OCI-LY3 (cell line): Measurements from ENCODE around the gene ECSCR.
"Not testable (repeated sequence)": the region's sequence is repeated elsewhere in the genome, so short reads cannot be mapped to it uniquely, and the experiment has no call there.

Source experiments
- H2AFZ ChIP-seq: fragments of 200-600, 300-600 bp; shearing (Covaris generic); 2 replicates; pipeline ENCODE4 v1.6.0; 2014; ENCODE audit warnings: antibody characterized with exemption, low read depth, low read length
- H3K27ac ChIP-seq: fragments of 200-600, 300-600 bp; sonication (generic); 2 replicates; pipeline ENCODE4 v1.5.1; 2014; ENCODE audit warnings: mild to moderate bottlenecking, low read length, moderate library complexity, mixed read lengths
- H3K27me3 ChIP-seq: fragments of 200-600, 300-600 bp; sonication (generic); 2 replicates; pipeline ENCODE4 v1.6.1; 2014; ENCODE audit warnings: low read depth, low read length, mixed read lengths
- H3K36me3 ChIP-seq: fragments of 200-600, 300-600 bp; sonication (generic); replicated peaks from 2 replicates; pipeline ENCODE3; 2014; ENCODE audit warnings: low read depth, low read length, mixed read lengths
- H3K4me1 ChIP-seq: fragments of 300-600, 200-600 bp; sonication (generic); 2 replicates; pipeline ENCODE4 v1.6.1; 2014; ENCODE audit warnings: low read length, mixed read lengths
- H3K4me2 ChIP-seq: fragments of 200-600, 300-600 bp; sonication (generic); 2 replicates; pipeline ENCODE4 v1.6.1; 2014; ENCODE audit warnings: low read length, mixed read lengths
- H3K4me3 ChIP-seq: fragments of 300-600, 200-600 bp; sonication (generic); 2 replicates; pipeline ENCODE4 v1.5.1; 2014; ENCODE audit warnings: antibody characterized with exemption, mild to moderate bottlenecking, low read length, moderate library complexity
- H3K79me2 ChIP-seq: fragments of 300-600, 200-600 bp; shearing (Covaris generic); 2 replicates; pipeline ENCODE4 v1.6.1; 2014; ENCODE audit warnings: mild to moderate bottlenecking, low read length, mixed read lengths
- H3K9ac ChIP-seq: fragments of 300-600, 200-600 bp; shearing (Covaris generic); 2 replicates; pipeline ENCODE4 v1.6.0; 2014; ENCODE audit warnings: mild to moderate bottlenecking, low read length, moderate library complexity
- H3K9me3 ChIP-seq: fragments of 200-600, 300-600 bp; shearing (Covaris generic); 2 replicates; pipeline ENCODE4 v1.6.1; 2014; ENCODE audit warnings: low read length, mixed read lengths; ENCODE audit not compliant: insufficient read depth
- H4K20me1 ChIP-seq: fragments of 200-600, 300-600 bp; sonication (generic); 2 replicates; pipeline ENCODE4 v1.6.1; 2016; ENCODE audit warnings: low read length, mixed read lengths; ENCODE audit not compliant: insufficient read depth
- EZH2phosphoT487 ChIP-seq: fragments of 200-600 bp; shearing (Covaris generic); IDR thresholded peaks from 2 replicates; pipeline ENCODE4 v1.6.1; 2018; ENCODE audit warnings: antibody characterized with exemption, mixed run types, low read depth
- TF ChIP-seq, protein P1 (sequence below): fragments of 200-600, 300-600 bp; sonication (generic); IDR thresholded peaks from 2 replicates; pipeline ENCODE4 v1.5.1; 2014; ENCODE audit warnings: antibody characterized with exemption, low read length, low read depth

ECSCR gene

DNA sequence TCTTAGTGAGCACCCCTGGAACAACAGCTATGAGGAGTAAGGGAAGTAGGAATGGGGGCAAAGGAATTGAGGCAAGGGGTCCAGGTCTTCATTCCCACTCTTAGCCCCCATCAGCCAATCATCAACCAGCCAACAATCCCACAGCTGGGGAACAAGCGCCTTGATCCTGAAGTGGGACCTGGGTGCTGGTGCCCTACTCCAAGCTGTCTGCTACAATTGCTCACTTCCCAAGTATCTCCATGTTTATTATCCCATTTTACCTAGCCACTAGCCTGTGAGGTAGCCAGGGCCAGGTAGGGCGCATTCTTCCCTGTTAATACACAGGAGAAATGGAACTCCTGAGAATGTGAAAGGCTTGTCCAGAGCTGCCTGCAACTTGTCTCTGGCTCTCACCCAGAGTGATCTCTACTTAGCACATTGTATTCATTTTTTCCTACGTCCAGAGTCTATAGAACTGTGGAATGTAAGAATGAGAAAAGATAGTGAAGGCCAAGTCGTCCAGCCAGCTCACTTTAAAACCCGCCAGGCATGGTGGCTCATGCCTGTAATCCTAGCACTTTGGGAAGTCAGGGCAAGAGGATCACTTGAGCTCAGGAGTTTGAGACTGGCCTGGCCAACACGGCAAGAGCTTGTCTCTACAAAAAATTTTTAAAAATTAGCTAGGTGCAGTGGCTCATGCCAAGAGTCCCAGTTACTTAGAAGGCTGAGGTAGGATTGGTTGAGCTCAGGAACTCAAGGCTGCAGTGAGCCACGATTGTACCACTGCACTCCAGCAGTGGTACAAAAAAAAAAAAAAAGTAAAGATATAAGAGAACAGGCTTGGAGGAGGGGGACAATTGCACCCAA, 17.0 kb downstream of the ECSCR start:
- no peak overlapping the region for H2AFZ ChIP-seq
- peak overlapping the region; percentile 91 for H3K27ac ChIP-seq
- no peak overlapping the region for H3K4me3 ChIP-seq
- H4K20me1 ChIP-seq: no peaks in the 10 kb centered on the region
- H3K4me2 ChIP-seq: no peak overlapping the region
- H3K27me3 ChIP-seq: no peaks in the 10 kb centered on the region
- peaks cover 53% of the 10 kb centered on the region for H3K4me1 ChIP-seq
- no peak overlapping the region for H3K9ac ChIP-seq
- no peaks in the 10 kb centered on the region for H3K9me3 ChIP-seq
- H3K79me2 ChIP-seq: no peaks in the 10 kb centered on the region
- TF ChIP-seq, protein P1, sequence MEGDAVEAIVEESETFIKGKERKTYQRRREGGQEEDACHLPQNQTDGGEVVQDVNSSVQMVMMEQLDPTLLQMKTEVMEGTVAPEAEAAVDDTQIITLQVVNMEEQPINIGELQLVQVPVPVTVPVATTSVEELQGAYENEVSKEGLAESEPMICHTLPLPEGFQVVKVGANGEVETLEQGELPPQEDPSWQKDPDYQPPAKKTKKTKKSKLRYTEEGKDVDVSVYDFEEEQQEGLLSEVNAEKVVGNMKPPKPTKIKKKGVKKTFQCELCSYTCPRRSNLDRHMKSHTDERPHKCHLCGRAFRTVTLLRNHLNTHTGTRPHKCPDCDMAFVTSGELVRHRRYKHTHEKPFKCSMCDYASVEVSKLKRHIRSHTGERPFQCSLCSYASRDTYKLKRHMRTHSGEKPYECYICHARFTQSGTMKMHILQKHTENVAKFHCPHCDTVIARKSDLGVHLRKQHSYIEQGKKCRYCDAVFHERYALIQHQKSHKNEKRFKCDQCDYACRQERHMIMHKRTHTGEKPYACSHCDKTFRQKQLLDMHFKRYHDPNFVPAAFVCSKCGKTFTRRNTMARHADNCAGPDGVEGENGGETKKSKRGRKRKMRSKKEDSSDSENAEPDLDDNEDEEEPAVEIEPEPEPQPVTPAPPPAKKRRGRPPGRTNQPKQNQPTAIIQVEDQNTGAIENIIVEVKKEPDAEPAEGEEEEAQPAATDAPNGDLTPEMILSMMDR: no peak
- TF ChIP-seq EZH2phosphoT487: no peak
- no peaks in the 10 kb centered on the region for H3K36me3 ChIP-seq

DNA sequence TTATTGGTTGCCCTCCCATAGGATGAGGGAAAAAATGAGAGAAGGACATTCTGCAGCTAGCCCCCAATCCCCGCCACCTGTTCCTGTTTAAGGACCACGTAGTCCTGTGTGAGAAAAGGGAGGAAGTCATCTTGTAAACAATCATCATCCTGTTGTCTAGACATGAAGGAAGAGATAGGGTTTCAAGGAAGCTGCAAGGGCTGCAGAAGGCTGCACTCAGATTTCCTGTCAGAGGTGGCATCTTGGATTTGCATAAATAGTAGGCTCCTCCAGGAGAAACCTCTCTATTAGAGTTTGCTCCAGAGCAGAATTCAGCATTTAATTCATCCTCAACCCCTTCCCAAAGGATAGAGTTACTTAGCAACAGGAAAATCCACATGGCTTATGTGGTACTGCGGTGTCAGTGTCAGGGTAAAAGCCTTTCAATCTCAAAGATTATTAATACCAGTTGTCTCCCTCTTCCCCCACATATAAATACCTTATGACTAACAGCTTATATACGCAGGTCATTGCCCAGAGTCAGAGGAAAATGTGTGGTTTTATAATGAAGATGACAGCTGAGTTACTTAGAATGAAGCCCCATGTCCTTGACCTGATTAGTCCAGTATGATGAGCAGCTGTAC, 18.6 kb downstream of the ECSCR start:
- Histone ChIP-seq H3K9me3 (no peaks in the 10 kb centered on the region), H3K4me1 (peaks cover 57% of the 10 kb centered on the region), H3K36me3 (no peaks in the 10 kb centered on the region), H3K27me3 (no peaks in the 10 kb centered on the region), H3K9ac (no peak overlapping the region), H2AFZ (no peak overlapping the region), H3K79me2 (no peaks in the 10 kb centered on the region), H4K20me1 (no peaks in the 10 kb centered on the region), H3K4me2 (no peak overlapping the region), H3K4me3 (no peak overlapping the region), H3K27ac (no peak overlapping the region)
- TF ChIP-seq, protein P1: no peak
- TF ChIP-seq EZH2phosphoT487: no peak

DNA sequence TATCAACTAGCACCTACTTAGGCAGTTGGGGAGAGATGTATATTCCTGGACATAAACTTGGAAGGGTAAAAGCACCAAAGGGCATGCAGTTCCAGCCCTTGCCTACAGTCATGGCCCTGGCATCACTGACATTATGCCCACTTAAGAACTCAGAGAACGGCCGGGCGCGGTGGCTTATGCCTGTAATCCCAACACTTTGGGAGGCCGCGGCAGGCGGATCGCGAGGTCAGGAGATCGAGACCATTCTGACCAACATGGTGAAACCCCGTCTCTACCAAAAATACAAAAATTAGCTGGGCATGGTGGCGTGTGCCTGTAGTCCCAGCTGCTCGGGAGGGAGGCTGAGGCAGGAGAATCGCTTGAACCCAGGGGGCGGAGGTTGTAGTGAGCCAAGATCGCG, 22.1 kb downstream of the ECSCR start:
- H3K4me2 ChIP-seq: peak overlapping the region; percentile 99; the same call in 1 of the 2 replicates
- not testable (repeated sequence) for H3K79me2 ChIP-seq, H3K4me3 ChIP-seq, H3K9ac ChIP-seq, H3K27me3 ChIP-seq, H3K27ac ChIP-seq, H2AFZ ChIP-seq, H3K36me3 ChIP-seq, H3K9me3 ChIP-seq, H4K20me1 ChIP-seq
- peaks cover 43% of the 10 kb centered on the region for H3K4me1 ChIP-seq

DNA sequence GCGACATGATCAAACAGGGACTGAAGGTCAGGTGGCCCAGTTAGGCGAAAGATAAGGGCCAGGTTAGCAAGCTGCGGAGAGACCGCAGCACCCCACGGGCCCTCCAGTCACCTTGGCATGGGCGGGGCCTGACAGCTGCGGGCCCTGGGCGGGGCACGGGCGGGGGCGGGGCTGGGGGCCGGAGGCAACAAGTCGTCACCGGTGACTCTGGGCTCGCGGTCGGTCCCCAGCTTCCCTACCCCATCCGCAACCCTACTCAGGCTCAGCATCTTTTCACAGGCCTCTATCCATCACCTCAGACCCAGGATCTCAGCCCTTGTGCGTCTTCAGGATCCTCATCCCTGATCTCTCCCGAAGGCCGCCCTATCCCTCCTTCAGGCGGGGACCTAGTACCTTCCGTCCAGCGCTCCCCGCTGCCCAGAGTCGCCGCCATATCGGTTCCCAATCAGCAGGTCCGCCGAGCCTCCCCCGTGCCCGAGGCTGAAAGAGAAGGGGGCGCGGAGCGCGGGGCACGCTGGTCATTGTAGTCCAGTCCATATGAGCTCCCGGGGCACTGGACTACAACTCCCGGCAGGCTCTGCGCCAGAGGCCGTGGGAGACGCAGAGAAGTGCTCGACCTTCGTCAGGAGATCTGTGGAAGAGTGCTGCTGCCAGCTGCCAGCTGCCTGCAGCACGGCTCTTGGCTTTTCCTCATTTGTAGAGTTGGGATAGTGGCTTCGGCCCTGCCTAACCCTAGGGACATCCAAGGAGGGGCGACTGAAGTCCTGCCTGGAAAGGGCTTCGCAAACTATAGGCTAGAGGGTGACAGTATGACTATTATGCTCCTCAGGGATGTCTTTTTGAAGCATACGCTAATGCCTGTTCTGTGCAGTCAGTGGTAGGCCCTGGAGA, 23.3 kb downstream of the ECSCR start, which contains the start of gene DNAJC18:
TSS of gene DNAJC18 (minus strand) at position 513 of the 891 bp plus-strand sequence. CDS start at position 433, 80 bp downstream.
- H2AFZ ChIP-seq: peak within 1 kb of the TSS; percentile 81
- no peaks in the 10 kb centered on the region for H3K27me3 ChIP-seq
- H3K4me3 ChIP-seq: peak within 1 kb of the TSS; percentile 96
- peaks cover 36% of the 10 kb centered on the region for H3K4me1 ChIP-seq
- peak within 1 kb of the TSS; percentile 90 for H3K27ac ChIP-seq
- H4K20me1 ChIP-seq: no peaks in the 10 kb centered on the region
- H3K9me3 ChIP-seq: no peaks in the 10 kb centered on the region
- H3K9ac ChIP-seq: peak within 1 kb of the TSS; percentile 97
- peak within 1 kb of the TSS; percentile 99 for H3K4me2 ChIP-seq
- no peaks in the 10 kb centered on the region for H3K79me2 ChIP-seq
- no peak for TF ChIP-seq EZH2phosphoT487
- TF ChIP-seq, protein P1: no peak
- H3K36me3 ChIP-seq: no peaks in the 10 kb centered on the region
